Fibroblast of the conjunctiva (primary cell): ENCODE data around the gene MYEF2.

Experiments used
- DNase-seq: peaks from one replicate; pipeline ENCODE4 v3.0.0-alpha.2; 2010; ENCODE audit warnings: low read depth

The MYEF2 gene, protein sequence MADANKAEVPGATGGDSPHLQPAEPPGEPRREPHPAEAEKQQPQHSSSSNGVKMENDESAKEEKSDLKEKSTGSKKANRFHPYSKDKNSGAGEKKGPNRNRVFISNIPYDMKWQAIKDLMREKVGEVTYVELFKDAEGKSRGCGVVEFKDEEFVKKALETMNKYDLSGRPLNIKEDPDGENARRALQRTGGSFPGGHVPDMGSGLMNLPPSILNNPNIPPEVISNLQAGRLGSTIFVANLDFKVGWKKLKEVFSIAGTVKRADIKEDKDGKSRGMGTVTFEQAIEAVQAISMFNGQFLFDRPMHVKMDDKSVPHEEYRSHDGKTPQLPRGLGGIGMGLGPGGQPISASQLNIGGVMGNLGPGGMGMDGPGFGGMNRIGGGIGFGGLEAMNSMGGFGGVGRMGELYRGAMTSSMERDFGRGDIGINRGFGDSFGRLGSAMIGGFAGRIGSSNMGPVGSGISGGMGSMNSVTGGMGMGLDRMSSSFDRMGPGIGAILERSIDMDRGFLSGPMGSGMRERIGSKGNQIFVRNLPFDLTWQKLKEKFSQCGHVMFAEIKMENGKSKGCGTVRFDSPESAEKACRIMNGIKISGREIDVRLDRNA

DNA sequence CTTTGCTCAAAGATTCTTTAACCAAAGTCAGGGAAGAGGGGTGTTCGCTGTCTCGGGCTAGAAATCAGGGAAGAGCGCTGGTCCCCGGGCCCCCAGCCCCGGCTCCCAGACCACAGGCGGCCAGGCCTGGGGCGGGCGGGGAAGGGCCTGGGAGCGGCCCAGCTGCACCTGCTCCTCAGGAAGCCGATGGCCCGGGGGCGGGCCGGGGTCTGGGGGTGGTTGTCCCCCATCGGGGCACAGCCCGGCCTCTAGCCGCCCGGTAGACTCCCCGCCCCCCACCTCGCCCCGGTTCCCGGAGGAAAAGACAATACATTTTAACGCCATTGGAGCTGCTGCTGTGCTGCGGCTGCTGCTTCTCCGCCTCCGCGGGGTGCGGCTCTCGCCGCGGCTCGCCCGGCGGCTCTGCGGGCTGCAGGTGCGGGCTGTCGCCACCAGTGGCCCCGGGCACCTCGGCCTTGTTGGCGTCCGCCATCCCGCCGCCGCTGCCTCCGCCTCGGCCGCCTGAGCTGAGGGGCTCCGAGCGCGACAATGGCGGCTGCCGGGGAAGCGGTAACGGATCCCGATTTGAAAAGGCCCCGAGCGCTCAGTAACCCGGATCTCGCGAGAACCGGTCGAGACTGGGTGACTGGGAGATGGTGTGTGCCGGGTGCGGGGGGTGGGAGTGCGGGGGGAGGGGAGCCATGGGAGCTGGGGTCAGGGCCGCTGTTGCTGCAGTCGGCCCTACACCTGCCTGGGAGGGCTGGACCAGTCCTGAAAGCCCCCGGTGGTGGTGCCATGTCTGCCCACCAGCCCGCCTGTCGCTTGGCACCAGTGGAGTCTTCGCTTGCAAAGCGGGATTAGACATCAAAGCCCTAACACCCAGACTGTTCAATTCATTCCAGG is at the start of gene MYEF2:
Gene MYEF2 (minus strand): TSS at position 530 of the 882 bp plus-strand sequence. CDS start 58 bp downstream, at position 472.
- peak; percentile 21 for DNase-seq

DNA sequence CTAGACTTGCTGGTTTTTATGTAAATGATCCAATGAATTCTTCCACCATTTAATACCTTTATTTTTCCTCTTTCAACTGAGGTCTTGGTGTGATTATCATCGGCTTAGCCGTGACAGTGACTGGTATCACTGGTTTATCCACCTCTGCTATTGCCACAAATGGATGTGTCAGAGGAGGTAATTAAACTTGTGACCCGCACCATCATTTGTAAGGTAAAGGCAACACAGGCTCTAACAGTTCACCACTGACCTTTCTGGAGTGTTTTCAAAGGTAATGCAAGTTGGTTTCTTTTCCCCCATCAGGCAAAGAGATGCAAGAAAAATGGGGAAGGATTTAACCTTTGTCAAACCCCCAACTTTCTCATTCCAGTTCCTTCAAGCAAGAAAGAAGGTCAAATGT is 47.7 kb upstream of the MYEF2 start:
- no peak for DNase-seq

DNA sequence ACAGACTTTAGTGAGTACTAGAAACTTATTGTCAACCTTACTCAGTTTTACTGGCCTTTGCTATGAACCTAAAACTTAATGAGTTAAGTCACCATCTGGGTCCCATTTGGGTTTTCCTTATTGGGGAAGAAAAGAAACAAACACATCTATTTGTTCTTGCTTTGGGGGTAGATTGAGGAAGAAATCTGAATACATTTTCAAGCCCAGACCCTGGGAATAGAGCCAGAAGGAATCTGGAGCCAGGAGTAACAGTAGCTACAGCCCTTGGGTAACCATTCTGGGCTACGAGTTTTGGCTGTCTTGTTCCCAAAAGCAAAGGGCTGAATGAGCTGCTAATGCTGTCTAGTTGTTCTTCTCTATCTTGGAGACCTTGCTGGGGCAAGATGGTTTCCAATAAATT is 44.5 kb upstream of the MYEF2 start:
- DNase-seq, result no peak

DNA sequence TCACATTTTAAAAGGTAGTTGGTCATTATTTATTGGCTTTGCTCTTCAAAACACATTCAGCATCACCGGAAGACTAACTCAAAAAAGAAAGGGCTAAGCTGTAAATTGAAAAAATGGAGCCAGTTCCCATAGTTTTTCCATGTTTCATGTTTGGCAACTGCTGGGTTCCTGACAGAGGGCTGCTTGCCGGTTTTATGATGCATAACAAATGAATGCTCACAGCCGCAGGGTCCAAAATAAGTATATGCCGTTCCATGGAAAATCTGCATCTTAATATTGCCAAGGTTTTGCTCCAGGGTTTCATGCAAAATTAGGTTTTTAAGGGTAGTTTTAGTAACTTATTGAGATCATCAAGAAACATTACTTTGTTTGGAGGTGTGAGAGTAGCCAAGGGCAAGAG is 43.8 kb upstream of the MYEF2 start:
- DNase-seq, result no peak

DNA sequence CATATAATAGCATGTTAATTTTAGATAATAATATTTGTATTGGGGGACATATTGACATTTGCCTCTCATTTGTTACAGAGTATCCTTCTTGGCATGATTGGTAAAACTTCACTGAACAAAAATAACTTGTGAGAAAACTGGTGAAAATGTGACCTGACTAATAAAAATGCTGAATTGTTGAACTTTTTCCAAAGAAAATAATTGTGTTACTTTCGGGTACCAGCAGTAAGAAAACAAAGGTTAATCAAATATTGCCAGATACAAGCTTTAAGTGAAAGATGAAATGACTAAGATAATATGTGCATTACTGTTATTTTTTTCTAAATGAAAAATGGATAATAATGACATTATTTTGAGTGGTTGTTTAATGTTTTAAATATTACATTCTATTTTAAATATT is 43.2 kb upstream of the MYEF2 start:
- no peak for DNase-seq

DNA sequence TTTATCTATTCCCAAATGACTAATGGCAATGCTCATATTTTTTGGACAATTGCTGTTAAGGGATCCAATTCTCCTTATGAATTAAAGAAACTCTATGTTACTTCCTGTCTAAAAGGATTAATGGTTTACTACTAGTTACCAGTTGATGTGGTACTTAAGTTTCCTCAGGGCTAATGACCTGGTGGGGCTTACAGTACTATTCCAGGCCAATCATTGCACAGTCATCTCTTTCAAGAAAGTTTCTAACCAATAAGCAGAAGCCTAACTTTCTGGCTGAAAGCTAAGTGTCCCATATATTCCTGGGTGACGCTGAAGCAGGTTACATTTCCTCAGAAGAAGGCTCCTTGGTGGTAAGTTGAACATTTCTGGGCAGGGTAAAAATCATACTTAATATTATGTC is 27.9 kb upstream of the MYEF2 start, which contains the start of gene SLC12A1:
Gene SLC12A1 (plus strand): TSS at position 322 of the 400 bp plus-strand sequence. CDS start 1,418 bp downstream, outside the sequence.
- no peak for DNase-seq

DNA sequence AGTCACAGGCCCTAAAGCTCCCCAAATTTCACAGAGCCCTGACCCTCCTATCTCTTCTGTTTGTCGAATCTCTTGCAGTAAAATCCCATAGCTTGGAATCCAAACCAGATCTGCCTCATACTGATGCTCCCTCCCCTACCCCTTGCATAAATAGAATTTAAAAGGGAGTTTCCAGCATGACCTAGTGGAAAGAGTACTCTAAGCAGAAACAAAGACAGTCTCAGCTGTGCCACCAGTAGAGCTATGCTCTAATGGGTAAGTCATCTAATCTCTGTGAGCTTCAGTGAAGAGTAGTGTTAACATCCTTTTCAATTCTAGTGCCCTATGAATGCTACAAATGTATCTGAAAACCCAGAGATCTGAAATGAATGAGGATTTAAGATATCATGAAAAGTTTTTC is 24.0 kb upstream of the MYEF2 start:
- no peak for DNase-seq

DNA sequence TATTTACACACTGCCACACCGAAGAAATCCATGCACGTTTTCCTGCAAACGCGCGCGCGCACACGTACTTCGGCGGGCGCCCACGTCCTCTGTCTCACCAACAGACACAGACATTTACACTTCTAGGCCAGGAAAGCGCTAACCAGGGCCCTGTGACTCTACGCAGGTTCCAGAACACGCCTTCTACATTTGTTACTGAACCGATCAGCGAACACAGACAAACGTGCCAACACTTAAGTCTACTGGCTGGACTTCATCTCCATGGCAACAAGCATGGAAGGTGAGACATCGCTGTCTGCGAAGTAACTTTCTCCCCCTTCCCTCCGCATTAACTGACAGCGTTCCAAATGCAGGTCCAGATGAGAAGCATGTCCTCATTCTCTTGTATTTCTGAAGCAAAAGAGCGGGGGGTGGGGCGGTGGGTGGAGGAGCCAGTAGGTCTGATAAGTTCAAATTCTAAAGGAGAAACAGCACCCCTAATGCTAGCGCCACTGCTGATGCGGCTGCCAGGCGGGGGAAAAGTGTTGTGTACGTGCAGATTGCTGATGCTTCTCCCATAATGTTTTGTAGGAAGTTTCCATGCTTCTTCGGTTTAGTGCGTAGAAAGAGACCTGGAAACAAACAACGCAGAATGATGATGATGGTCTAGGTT is 13.6 kb upstream of the MYEF2 start, which contains the start of gene CTXN2:
Gene CTXN2 (plus strand): TSS at position 92 of the 652 bp plus-strand sequence. CDS start 9,636 bp downstream, outside the sequence.
- no peak for DNase-seq

DNA sequence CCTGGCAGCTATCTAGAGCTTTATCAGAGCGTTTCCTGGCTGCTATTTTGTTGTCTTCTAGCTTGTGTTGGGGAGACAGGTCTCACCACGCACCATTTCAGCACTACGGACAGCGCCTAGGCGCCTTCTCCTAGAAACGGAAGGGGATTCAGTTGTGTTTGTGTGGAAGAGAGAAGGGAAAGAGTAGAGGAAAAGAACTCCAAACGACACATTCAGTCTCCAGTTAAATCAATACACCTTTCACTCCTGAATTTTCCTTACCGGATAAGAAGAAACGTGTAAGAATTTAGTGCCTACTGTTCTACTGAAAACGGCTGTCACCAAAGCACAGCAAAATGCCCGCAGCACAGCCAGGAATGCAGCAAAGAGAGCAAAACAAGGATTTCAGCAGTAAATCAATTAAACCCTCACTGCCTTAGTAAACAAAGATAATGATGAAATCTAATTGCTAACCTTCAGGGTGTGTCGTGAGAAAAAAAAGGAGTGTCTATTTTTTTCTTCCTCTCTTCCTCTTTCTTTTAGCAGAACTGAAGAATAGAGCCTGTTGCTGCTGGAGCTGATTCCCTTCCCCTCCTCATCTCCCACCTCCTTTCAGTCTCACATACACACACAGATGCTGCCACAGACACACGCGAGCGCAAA is 13.0 kb upstream of the MYEF2 start:
- peak; percentile 10 for DNase-seq

DNA sequence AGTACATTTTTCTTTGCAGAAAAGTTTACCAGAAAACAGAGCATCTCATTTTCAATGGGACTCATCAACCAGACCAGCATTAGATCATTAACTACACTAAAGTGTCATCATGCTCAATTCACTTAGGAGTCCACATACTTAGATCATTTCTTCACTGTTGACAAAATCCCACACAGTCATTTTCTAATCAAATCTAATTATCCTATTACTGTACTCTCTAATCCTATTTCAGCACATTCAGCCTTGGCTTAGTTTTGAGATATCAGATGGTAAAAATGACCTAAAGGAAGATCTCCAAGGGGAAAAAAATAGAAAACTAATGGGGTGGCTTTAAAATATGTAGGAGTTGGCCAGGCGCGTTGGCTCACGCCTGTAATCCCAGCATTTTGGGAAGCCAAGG is 8.2 kb upstream of the MYEF2 start:
- no peak for DNase-seq

DNA sequence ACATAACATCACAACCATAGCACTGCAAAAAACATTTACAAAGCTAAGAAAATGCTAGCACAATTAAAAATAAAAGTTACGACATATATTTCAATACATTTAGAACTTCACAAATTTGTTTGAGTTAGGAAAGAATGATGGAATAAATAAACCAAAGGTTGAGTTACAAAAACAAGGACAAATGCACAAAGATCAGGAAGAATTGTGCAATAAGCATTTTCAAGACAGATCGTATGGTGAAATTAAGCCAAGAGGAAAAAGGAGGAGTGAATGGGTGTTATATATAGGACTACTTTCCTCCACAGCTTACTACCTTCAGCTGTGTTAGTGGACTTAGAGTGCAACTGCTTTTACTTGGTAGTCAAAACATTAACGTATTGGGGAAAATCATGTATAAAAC is 7.4 kb upstream of the MYEF2 start:
- no peak for DNase-seq

DNA sequence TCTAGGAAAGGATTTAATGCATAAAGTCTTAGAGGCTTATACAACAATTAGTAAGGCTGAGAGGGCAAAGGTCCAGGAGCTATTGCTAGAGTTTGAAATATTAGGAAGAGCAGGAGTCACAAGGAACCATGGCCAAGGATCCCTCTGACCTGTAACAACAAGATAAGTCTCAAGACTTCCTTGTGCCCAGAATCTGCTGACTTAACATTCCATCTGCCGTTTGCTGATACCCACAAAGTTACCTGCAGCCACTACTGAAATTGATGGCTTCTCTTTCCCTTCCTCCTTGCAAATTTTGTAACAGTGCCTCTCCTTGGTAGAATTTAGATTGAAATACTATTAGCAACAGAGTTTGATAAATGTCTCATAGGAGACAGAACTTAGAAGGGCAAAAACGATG is 4.7 kb upstream of the MYEF2 start:
- DNase-seq, result no peak

DNA sequence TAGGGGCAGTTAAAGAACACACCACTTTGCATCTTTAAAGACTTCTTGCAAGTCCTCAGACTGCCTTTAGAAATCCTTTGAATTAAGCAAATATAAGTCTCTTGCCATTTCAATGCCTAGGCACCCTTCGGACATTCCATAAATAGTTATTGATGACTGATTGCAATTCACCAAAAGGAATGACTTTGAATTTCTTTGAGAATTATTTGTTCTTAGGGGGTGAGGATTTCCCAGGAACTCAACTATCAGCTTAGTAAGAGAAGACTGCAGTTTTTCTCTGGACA is 495 bp upstream of the MYEF2 start:
- no peak for DNase-seq

DNA sequence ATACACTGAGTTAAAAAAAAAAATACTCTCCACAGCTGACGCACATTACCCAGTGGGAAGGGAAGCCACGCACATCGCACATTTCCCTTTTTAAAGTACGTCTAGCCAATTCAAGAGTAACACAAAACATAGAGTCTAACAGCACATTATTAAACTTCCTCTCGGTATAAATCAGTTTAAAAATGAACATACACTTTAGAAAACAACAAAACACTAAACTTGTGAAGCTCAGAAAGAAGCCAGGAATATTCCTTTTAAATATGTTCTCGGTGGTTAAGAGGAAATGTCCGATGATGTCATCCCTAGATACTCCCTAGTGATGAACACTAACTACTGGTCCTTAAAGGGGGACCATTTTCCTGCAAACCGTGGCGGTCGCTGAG is 721 bp downstream of the MYEF2 start:
- peak; percentile 13 for DNase-seq

DNA sequence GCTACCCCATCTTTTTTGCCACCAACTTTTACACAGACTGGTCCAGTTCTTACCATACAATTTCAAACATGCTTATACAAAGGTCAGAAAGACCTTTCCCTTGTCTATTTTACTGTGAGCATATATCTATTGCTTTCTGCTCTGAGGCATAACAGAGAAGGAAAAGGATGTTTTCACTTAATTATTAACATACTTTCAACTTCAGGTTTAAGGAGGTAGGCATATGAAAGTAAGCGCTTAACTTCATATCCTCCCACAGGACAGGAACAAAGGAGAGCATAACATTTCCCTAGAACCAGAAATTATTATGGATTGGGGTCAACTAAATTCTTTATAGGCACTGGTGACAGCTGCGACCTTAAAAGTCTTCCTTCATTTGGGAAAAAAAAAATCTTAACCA is 1.1 kb downstream of the MYEF2 start:
- DNase-seq, result no peak

DNA sequence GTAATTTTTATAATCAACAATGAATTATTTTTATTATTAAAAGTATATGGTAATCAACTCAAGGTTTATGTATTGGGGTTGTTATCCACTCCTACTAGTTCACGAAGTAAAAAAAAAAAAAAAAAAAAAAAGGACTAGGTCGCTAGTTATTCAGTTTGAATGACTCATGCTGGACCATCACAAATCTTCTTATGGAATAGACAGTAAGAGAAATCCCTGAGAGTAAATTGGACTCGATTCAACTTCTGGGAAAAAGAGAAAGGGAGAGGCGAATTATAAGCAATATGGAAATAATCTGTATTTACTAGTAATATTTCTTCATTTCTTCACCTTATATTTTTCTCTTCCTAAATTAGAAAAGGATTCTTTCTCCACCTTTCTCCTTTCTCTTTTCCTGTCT is 2.0 kb downstream of the MYEF2 start:
- DNase-seq, result no peak

DNA sequence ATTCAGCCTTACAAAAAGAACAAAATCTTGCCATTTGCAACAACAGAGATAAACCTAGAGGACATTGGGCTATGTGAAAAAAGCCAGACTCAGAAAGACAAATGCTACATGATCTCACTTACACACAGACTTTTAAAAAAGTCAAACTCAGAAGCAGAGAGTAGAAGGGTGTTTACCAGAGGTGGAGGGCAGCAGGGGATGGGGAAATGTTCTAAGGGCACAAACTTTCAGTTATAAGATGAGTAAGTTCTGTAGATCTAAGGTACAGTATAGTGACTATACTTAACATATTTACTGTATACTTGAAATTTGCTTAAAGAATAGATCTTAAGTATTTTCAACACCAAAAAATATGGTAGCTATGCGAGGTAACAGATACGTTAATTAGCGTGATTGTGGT is 3.0 kb downstream of the MYEF2 start:
- DNase-seq, result no peak

DNA sequence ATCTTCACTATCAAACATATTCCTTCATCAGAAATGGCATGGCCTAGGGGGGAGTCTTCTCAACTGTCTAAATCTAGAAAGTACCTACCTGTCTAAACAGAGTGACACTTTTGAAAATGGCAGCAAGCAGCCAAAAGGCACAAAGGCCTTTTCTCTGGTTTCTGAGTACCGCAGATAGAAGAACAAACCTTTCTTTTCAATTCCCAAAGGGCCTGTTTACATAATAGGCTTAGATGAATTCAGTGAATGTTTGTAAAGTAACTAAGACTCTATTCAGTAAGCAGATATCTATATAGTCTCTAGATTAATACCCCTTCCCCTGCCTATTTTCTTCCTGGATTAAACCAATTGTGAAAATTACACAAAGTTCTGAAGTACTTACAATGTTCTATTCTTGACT is 7.1 kb downstream of the MYEF2 start:
- DNase-seq, result no peak

DNA sequence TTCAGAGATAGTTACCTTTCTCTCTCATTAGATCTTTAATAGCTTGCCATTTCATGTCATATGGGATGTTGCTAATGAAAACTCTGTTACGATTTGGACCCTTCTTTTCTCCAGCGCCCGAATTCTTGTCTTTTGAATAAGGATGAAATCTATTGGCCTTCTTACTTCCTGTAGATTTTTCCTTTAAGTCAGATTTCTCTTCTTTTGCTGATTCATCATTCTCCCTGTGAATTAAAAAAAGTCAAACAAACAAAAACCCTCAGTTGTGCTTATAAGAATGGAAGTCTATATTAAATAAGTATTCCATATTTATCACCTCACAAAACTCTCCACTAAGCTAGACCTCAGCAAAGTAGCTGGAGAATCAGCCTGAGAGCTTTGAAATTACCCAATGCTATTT is 9.5 kb downstream of the MYEF2 start:
- DNase-seq, result no peak

DNA sequence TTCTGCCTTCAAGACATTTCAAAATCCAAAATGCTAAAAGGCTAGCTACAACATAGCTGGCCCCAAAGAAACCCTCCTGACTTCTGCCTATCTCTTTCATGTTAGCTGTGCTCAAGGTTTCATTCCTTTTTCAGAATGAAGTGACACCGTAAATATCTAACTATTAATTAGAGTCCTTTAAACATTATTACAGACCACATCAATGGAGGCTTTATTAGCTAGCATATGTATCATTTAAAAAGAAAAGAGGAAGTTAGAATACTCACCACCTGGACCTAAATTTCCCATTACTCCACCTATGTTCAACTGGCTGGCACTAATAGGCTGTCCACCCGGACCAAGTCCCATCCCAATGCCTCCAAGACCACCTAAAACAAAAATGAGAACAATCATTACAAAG is 24.6 kb downstream of the MYEF2 start:
- no peak for DNase-seq

DNA sequence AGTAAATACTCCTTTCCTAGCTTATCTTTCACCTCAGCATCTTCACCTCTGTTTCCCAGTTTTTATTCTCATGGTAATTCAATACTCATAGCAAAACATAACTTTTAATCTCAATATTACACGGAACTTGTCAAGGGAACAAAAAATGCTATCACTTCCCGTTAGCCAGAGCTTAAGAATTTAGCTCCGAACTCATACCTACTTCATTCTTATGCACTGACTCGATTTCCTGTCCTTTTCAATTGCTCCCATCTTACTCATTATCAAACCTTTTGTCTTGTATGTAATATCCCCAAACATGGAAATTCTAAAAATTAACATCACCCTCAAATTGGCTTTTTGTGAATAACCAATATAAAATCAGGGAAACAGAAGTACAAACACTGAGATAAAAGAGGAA is 28.2 kb downstream of the MYEF2 start:
- DNase-seq, result peak; percentile 12

DNA sequence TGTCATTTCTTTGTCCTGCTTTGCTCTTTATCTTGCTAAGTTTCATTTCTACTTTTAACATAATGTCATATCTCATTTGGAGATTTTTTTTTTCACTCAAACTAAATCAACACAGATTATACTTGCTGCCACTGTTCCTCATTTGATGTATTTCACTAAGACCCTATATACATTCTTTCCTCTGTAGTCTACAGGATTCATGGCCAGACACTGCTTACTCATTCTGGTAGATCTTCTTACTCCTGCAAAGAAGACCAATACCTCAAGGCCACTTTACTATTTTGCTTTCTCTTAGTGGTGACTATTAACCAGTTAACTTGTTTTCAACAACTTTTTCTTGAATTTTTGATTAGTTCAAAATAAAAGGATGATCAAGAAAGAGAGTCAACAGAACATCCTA is 30.7 kb downstream of the MYEF2 start:
- no peak for DNase-seq
